CD4-positive, alpha-beta T cell treated with Interferon alpha-2 for 1 hour (primary cell): ENCODE results near the gene IMPDH1.

Source experiments
- DNase-seq, 2 donors: peaks; one replicate each; pipeline ENCODE4 v3.0.0-alpha.2; 2020 to 2022

Gene IMPDH1

DNA sequence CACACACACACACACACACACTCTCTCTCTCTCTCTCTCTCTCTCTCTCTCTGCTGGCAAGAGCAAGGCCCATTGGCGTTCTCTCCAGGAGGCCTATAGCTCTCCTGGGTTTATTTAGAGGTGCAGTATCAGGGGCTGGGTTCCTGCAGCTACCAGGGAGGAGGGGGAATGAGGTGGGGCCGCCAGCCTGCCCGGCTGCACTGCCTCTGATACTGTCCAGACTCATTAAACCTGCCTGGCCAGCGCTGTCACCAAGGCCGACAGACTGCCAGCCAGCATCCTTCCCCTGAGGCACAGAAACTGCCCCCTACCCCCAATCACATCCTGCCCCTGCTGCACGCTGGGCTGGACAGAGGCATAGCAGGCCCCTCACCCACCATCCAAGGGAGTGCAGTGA lies 52.6 kb downstream of the IMPDH1 start:
- DNase-seq = no peak

- no peak for DNase-seq
Observed at GRCh38 chr7:128356546-128357216, 53.1 kb downstream of the IMPDH1 start.

DNA sequence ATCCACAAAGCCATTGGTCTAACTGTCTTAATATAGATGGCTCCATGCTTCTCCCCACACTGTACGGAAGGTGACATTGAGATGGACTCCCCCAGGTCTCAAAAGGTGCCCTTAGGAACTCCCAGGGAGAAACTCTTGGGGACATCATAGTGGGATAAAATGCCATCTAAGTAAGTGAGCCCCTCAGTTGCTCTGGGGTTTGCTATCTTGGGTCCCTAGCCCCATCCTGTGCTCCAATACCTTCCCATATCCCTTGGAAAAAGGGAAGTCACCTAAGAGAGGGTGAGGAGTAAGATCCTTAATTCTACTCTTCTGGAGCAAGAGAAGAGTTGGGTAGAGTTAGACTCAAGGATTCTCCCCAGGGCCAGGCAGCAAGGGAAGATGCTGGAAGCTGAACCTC lies 56.2 kb downstream of the IMPDH1 start:
- DNase-seq = no peak

- no peak for DNase-seq
Observed at GRCh38 chr7:128353189-128353588, 56.6 kb downstream of the IMPDH1 start.

GRCh38 chr7:128352636-128353035 lies 57.1 kb downstream of the IMPDH1 start:
- DNase-seq = no peak

DNA sequence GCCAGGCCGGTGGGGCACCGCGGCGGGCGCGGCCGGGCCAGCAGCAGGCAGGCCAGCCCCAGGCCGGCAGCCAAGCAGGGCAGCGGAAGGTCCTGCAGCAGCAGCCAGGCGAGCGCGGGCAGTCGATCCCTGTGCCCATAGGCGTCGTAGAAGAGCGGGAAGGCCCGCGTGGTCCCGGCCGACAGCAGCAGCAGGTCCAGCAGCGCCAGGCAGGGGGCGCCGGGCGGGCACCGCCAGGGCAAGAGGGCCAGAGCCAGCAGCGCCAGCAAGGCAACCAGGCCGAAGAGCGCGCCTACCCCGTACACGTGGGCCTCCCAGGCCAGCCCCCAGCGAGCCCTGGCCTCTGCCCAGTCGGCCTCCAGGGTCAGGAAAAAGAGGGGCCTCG lies 57.6 kb downstream of the IMPDH1 start:
- peak; percentile 25 to 33 for DNase-seq

DNA sequence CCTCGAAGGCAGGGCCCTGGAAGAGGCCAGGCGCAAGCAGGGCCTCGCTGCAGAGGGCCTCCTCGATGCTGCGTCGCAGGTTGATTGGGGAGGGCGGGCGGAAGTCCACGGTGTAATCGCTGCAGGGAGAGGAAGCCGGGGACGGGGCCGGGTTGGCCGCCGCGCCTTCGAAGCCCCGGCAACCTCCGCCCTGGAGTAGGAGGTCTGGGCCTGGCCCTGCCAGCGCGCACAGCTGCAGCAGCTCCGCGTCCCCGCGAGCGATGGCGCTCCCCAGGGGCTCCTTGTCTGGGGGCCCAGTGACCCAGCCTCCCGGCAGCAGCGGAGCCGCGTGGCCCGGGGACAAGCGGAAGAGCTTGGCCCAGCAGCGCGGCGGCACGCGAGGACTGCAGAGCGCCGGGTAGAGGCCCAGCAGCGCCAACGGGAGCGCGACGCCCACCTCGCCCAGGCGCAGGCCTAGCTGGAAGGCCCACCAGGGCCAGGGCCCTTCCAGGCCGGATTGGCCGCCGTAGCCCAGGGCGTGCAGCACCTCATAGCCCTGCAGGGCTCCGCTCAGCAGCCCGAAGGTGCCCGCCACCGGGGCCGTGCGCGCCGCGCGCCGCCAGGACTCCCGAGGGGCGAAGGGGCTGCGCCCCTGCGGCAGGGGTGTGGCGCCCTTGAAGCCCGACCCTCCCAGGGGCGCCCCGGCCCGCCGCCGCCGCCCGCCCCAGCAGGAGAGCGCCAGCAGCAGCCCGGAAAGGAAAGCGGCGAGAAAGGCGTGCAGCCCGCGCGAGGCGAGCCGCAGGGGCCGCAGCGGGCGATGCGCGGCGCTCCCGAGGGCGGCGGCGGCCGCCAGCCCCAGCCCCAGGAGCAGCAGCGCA lies 58.3 kb downstream of the IMPDH1 start:
- DNase-seq = peak in 1 of 2 donors; percentile 16

GRCh38 chr7:128350708-128351295 lies 59.0 kb downstream of the IMPDH1 start:
- DNase-seq = no peak

- no peak for DNase-seq
Observed at GRCh38 chr7:128349466-128349825, 60.3 kb downstream of the IMPDH1 start.

DNA sequence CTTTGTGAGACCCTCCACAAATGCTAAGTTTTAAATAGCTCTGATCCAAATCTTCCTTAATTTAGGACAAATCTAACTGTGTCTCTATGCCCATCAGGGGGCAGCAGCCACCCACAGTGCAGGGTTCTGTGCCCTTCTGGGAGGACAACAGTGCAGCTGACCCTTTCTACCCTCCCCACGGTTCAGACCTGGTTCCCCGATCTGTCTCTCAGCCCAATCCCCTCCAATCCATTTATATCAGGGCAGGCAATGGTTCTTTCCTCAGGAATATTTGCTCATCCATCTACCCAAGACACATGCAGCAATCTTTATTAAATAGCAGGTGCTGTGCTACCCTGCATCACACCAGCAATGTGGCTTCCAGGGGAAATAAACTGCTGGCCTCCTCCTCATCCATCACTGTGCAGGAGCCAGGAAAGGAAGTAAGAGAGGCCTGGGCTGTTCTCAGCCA lies 62.1 kb downstream of the IMPDH1 start:
- peak; percentile 27 to 58 for DNase-seq

- no peak for DNase-seq
Observed at GRCh38 chr7:128344431-128344774, 65.4 kb downstream of the IMPDH1 start.

DNA sequence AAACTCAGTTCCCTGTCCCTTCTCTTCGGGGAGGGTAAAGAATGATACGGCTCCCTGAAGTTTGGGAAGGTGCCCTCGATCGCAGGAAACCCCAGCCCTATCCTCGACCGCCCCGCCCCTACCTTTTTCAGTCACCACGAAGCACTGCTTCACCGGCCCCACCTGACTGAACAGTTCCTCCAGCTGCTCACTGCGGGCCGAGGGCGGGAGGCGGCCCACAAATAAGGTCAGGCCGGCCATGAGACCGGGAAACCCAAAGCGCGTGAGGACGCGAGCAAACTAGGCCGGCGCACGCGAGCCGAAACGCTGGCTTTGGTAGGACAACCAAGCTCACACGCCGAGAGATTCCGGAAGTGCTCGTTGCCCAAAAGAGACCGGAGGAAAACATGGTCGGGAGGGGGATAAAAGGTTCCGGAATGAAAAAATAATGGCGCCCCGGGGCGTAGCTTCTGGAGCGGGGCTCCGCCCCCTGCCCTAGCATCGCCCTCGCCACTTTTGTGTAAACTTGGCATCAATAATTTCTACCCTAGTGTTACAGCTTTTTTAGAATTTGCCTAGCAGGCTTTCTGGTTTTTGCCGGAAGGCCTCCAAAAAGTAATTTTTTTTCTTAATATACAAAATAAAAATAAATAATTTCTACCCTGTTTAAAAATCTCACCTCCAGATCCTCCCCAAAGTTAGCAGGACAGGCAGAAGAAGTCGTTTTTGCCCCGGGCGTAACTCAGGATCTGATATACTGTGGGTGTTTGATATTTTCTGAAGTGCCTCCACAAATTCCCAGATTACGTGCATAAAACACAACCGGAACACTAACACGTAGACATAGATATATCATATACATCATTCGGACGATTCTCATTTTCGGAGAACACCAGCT lies 66.0 kb downstream of the IMPDH1 start, which contains the start of gene RBM28:
Gene RBM28, minus strand, starts transcription at position 355 of the 877 bp plus-strand sequence. Its CDS starts 115 bp downstream, at position 240.
- peak; percentile 86 to 93 for DNase-seq
